Sigmoid colon (tissue), 7 donors: Measurements from ENCODE around the gene EXO1. TPM values are rescaled to one million over a fixed set of nuclear protein-coding genes. Genes with fewer than 3 reads are reported as not detected.

ENCODE experiments used
- DNase-seq: peaks from one replicate; pipeline ENCODE4 v3.0.0-alpha.2; 2019
- H3K27ac ChIP-seq, 4 donors: fragments of 200-600 bp; sonication (generic); one replicate each; pipeline ENCODE4 v1.5.1; 2016 to 2019; ENCODE audit warnings: mild to moderate bottlenecking in 1 of 4
- H3K27me3 ChIP-seq, 3 donors: fragments of 200-600 bp; sonication (generic); one replicate each; pipeline ENCODE4 v1.5.1; 2019; ENCODE audit warnings: mild to moderate bottlenecking in 1 of 3
- H3K36me3 ChIP-seq, 4 donors: fragments of 200-600 bp; sonication (generic); one replicate each; pipeline ENCODE4 v1.5.1; 2016 to 2019
- H3K4me1 ChIP-seq, 4 donors: fragments of 200-600 bp; sonication (generic); one replicate each; pipeline ENCODE4 v1.5.1; 2017 to 2019
- H3K4me3 ChIP-seq, 4 donors: fragments of 200-600 bp; sonication (generic); one replicate each; pipeline ENCODE4 v1.5.1; 2017 to 2019; ENCODE audit warnings: mild to moderate bottlenecking in 2 of 4, moderate library complexity in 1 of 4
- H3K9me3 ChIP-seq, 4 donors: fragments of 200-600 bp in 3 of 4; sonication (generic) in 3 of 4; one replicate each; pipeline versions ENCODE4 v1.5.1 to v1.6.1; 2013 to 2019
- CTCF ChIP-seq, 4 experiments: fragments of 450-650 bp in 3 of 4; fragments of 200-600 bp in 1 of 4; IDR thresholded peaks; one replicate each; pipeline ENCODE4 v1.5.1; 2016 to 2019; ENCODE audit warnings: antibody characterized with exemption in 4 of 4, mild to moderate bottlenecking in 3 of 4, moderate library complexity in 2 of 4
- EP300 ChIP-seq, 4 donors: sonication (generic); formaldehyde crosslinking; IDR thresholded peaks; one replicate each; pipeline ENCODE4 v1.6.1; 2017; ENCODE audit warnings: antibody characterized with exemption in 4 of 4
- POLR2A ChIP-seq, 2 donors: fragments of 450-650 bp; IDR thresholded peaks; one replicate each; pipeline ENCODE4 v1.6.1; 2016; ENCODE audit warnings: antibody characterized with exemption in 2 of 2, mild to moderate bottlenecking in 2 of 2, moderate library complexity in 2 of 2
- POLR2AphosphoS5 ChIP-seq, 4 donors: sonication (generic); formaldehyde crosslinking; IDR thresholded peaks; one replicate each; pipeline ENCODE4 v1.6.1; 2017; ENCODE audit warnings: antibody characterized with exemption in 4 of 4
- WGBS, 2 donors: extraction: QIAGEN DNeasy Blood & Tissue Kit; methylation state at CpG; one replicate each; pipeline ENCODE4 v1.1.7; 2013; 5-methylcytosine and 5-hydroxymethylcytosine counted together
- intact Hi-C: fragments of 100-400 bp; cut with DNase I; formaldehyde crosslinking; loops from one replicate; pipeline ENCODE4 v1.15.1; 2023
- polyA plus RNA-seq, 3 donors: library from polyadenylated mRNA; stranded (reverse); fragments of 200-250 nt; gene quantifications; one replicate each; pipeline ENCODE4 v1.2.3, GENCODE V29; 2013
- total RNA-seq, 4 donors: library from RNA; depleted of rRNA; stranded (reverse); fragments of >200 nt; gene quantifications; one replicate each; pipeline ENCODE4 v1.1.0, GENCODE V29; 2016
- donor health status: healthy with polysubstance abuse.
- donor health status: Bipolar disorder and iron deficiency.
- donor health status: healthy.

Gene EXO1
- total and polyA plus RNA-seq, 7 donors = under 0.01 to 3.4 (median 0.71) TPM; not detected in 2

- no peaks in the 10 kb centered on the region for H3K36me3 ChIP-seq
- no peak overlapping the region for H3K27ac ChIP-seq
- H3K9me3 ChIP-seq = no peaks in the 10 kb centered on the region
- H3K4me3 ChIP-seq = no peak overlapping the region
- no peaks in the 10 kb centered on the region for H3K27me3 ChIP-seq
- intact Hi-C loops = no loop called here
- H3K4me1 ChIP-seq = no peaks in the 10 kb centered on the region
- WGBS, 2 donors = 73 to 90% methylated on average over 3 of the region's 3 CpGs
- TF ChIP-seq POLR2A (IDR thresholded peaks at IDR 0.05) = no peak
- no peak for TF ChIP-seq CTCF (IDR thresholded peaks at IDR 0.05)
- TF ChIP-seq POLR2AphosphoS5 (IDR thresholded peaks at IDR 0.05) = no peak
- TF ChIP-seq EP300 (IDR thresholded peaks at IDR 0.05) = no peak
- DNase-seq = no peak
Measured at GRCh38 chr1:241841691-241842090, 6.3 kb upstream of the EXO1 start.

GRCh38 chr1:241842565-241842964, 5.4 kb upstream of the EXO1 start:
- Histone ChIP-seq H3K27ac (no peak overlapping the region), H3K4me3 (no peak overlapping the region), H3K27me3 (no peaks in the 10 kb centered on the region), H3K36me3 (no peaks in the 10 kb centered on the region), H3K4me1 (peaks cover 0 to 5% (median 4%) of the 10 kb centered on the region in 4 donors), H3K9me3 (no peaks in the 10 kb centered on the region)
- no peak for DNase-seq
- 92 to 93% methylated on average over 2 of the region's 2 CpGs for WGBS, 2 donors
- intact Hi-C loops = no loop called here
- TF ChIP-seq CTCF (IDR thresholded peaks at IDR 0.05) = no peak

GRCh38 chr1:241844593-241844992, 3.4 kb upstream of the EXO1 start:
- 82 to 83% methylated on average over 6 of the region's 6 CpGs for WGBS, 2 donors

DNA sequence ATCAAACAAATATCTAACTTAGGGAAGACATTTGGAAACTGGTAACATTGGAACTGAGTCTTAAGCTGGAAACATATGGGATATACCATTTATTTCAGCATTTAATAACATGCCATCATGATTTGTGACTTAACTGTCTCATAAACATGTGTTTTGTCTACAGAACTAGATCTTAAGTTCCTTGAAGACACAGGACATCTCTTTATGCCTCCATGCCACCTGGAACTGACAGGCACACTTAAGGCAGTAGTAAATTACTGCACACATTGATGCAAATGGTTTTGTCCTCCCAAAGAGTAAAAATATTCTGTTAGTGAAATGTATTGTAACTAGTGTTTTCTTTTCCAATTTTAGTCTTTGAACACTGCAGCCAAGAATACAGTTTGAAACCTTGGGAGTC, 1.6 kb upstream of the EXO1 start:
- H3K4me1 ChIP-seq = peaks cover 0 to 12% (median 11%) of the 10 kb centered on the region in 4 donors
- TF ChIP-seq CTCF (IDR thresholded peaks at IDR 0.05) (no peak), EP300 (IDR thresholded peaks at IDR 0.05) (no peak), POLR2AphosphoS5 (IDR thresholded peaks at IDR 0.05) (no peak), POLR2A (IDR thresholded peaks at IDR 0.05) (no peak)
- intact Hi-C loops = loop anchor here (5.0 kb wide), 2 partner anchors 204 to 234 kb away; partner anchors contain the start of genes CHML and OPN3
- no peaks in the 10 kb centered on the region for H3K27me3 ChIP-seq
- H3K27ac ChIP-seq = no peak overlapping the region
- no peaks in the 10 kb centered on the region for H3K36me3 ChIP-seq
- DNase-seq = no peak
- H3K9me3 ChIP-seq = no peaks in the 10 kb centered on the region
- H3K4me3 ChIP-seq = no peak overlapping the region

More at GRCh38 chr1:241844593-241844992, 3.4 kb upstream of the EXO1 start:
- H3K9me3 ChIP-seq = no peaks in the 10 kb centered on the region
- H3K4me1 ChIP-seq = peaks cover 0 to 12% (median 11%) of the 10 kb centered on the region in 4 donors
- H3K4me3 ChIP-seq = no peak overlapping the region
- no peaks in the 10 kb centered on the region for H3K36me3 ChIP-seq
- no peak for TF ChIP-seq EP300 (IDR thresholded peaks at IDR 0.05)
- TF ChIP-seq POLR2AphosphoS5 (IDR thresholded peaks at IDR 0.05) = no peak
- TF ChIP-seq POLR2A (IDR thresholded peaks at IDR 0.05) = no peak
- no peak for TF ChIP-seq CTCF (IDR thresholded peaks at IDR 0.05)
- H3K27ac ChIP-seq = no peak overlapping the region
- no peak for DNase-seq
- no peaks in the 10 kb centered on the region for H3K27me3 ChIP-seq
- intact Hi-C loops = no loop called here

GRCh38 chr1:241846862-241847539, 1.0 kb upstream of the EXO1 start:
- DNase-seq = no peak
- Histone ChIP-seq H3K9me3 (no peaks in the 10 kb centered on the region), H3K27ac (peak overlapping the region; percentile 95 to 99 (median 96)), H3K36me3 (no peaks in the 10 kb centered on the region), H3K4me1 (peaks cover 0 to 12% (median 11%) of the 10 kb centered on the region in 4 donors), H3K4me3 (peak overlapping the region in 3 of 4 donors; percentile 72 to 89 (median 74)), H3K27me3 (no peaks in the 10 kb centered on the region)
- intact Hi-C loops = loop anchor here (5.0 kb wide), 2 partner anchors 205 to 235 kb away; partner anchors contain the start of genes CHML and OPN3
- WGBS, 2 donors = 90 to 94% methylated on average over 4 of the region's 4 CpGs
- TF ChIP-seq EP300 (IDR thresholded peaks at IDR 0.05) (no peak), POLR2AphosphoS5 (IDR thresholded peaks at IDR 0.05) (no peak)
